C4-2B (cell line): Measurements from ENCODE around the gene POLE.

ENCODE experiments used
- H3K27ac ChIP-seq: fragments of 450-650 bp; 2 replicates; pipeline ENCODE4 v1.5.1; 2017
- CTCF ChIP-seq: fragments of 450-650 bp; conservative IDR thresholded peaks from 2 replicates; pipeline ENCODE4 v1.5.1; 2017; ENCODE audit warnings: mild to moderate bottlenecking
- ZFX ChIP-seq: fragments of 450-650 bp; IDR thresholded peaks from 2 replicates; pipeline ENCODE4 v1.6.1; 2017

Gene POLE

GRCh38 chr12:132588319-132588718, 98.8 kb downstream of the POLE start:
- no peak for TF ChIP-seq ZFX
- no peak for TF ChIP-seq CTCF
- H3K27ac ChIP-seq = no peak overlapping the region

GRCh38 chr12:132587781-132588180, 99.4 kb downstream of the POLE start:
- no peak for TF ChIP-seq ZFX
- TF ChIP-seq CTCF = no peak
- H3K27ac ChIP-seq = no peak overlapping the region

GRCh38 chr12:132586929-132587328, 100.2 kb downstream of the POLE start:
- TF ChIP-seq CTCF = no peak
- no peak for TF ChIP-seq ZFX
- H3K27ac ChIP-seq = no peak overlapping the region

- H3K27ac ChIP-seq = no peak overlapping the region
- TF ChIP-seq ZFX (no peak), CTCF (no peak)
Observed at GRCh38 chr12:132585177-132585576, 102.0 kb downstream of the POLE start.

- H3K27ac ChIP-seq = no peak overlapping the region
- TF ChIP-seq CTCF (no peak), ZFX (no peak)
Observed at GRCh38 chr12:132584429-132584828, 102.7 kb downstream of the POLE start.

- no peak overlapping the region for H3K27ac ChIP-seq
- TF ChIP-seq CTCF (no peak), ZFX (no peak)
Observed at GRCh38 chr12:132583736-132584135, 103.4 kb downstream of the POLE start.

GRCh38 chr12:132583411-132583710, 103.8 kb downstream of the POLE start:
- H3K27ac ChIP-seq = no peak overlapping the region
- TF ChIP-seq CTCF = no peak
- no peak for TF ChIP-seq ZFX
